ENCODE data around the gene SSB.

Gene SSB

GRCh38 chr2:169859423-169859822 is 60.8 kb downstream of the SSB start:
- Histone ChIP-seq H3K27ac (no peak overlapping the region), H4K20me1 (ENCODE audit: insufficient read depth) (no peaks in the 10 kb centered on the region), H3K27me3 (ENCODE audit: insufficient read depth, low read depth) (no peaks in the 10 kb centered on the region), H3K79me2 (ENCODE audit: insufficient read depth, low read depth) (peaks cover 12% of the 10 kb centered on the region), H3K4me1 (ENCODE audit: low read depth, poor library complexity, severe bottlenecking) (no peaks in the 10 kb centered on the region), H3K4me3 (IDR thresholded peaks at IDR 0.05; ENCODE audit: insufficient read depth, low read depth, low read length) (no peak overlapping the region), H3K4me2 (no peak overlapping the region), H3K36me3 (ENCODE audit: insufficient read depth) (no peaks in the 10 kb centered on the region), H2AFZ (ENCODE audit: low read depth) (no peak overlapping the region), H3K9ac (no peak overlapping the region)
- TF ChIP-seq, protein P1, sequence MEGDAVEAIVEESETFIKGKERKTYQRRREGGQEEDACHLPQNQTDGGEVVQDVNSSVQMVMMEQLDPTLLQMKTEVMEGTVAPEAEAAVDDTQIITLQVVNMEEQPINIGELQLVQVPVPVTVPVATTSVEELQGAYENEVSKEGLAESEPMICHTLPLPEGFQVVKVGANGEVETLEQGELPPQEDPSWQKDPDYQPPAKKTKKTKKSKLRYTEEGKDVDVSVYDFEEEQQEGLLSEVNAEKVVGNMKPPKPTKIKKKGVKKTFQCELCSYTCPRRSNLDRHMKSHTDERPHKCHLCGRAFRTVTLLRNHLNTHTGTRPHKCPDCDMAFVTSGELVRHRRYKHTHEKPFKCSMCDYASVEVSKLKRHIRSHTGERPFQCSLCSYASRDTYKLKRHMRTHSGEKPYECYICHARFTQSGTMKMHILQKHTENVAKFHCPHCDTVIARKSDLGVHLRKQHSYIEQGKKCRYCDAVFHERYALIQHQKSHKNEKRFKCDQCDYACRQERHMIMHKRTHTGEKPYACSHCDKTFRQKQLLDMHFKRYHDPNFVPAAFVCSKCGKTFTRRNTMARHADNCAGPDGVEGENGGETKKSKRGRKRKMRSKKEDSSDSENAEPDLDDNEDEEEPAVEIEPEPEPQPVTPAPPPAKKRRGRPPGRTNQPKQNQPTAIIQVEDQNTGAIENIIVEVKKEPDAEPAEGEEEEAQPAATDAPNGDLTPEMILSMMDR (conservative IDR thresholded peaks at IDR 0.05; ENCODE audit: low read depth, low read length) = no peak

- no peak overlapping the region for H3K4me3 ChIP-seq (IDR thresholded peaks at IDR 0.05; ENCODE audit: insufficient read depth, low read depth, low read length)
- H3K9ac ChIP-seq = no peak overlapping the region
- no peaks in the 10 kb centered on the region for H3K27me3 ChIP-seq (ENCODE audit: insufficient read depth, low read depth)
- H3K27ac ChIP-seq = no peak overlapping the region
- no peak overlapping the region for H2AFZ ChIP-seq (ENCODE audit: low read depth)
- TF ChIP-seq, protein P1 (conservative IDR thresholded peaks at IDR 0.05; ENCODE audit: low read depth, low read length) = no peak
- H3K79me2 ChIP-seq (ENCODE audit: insufficient read depth, low read depth) = peaks cover 12% of the 10 kb centered on the region
- no peaks in the 10 kb centered on the region for H3K4me1 ChIP-seq (ENCODE audit: low read depth, poor library complexity, severe bottlenecking)
- no peaks in the 10 kb centered on the region for H4K20me1 ChIP-seq (ENCODE audit: insufficient read depth)
- H3K36me3 ChIP-seq (ENCODE audit: insufficient read depth) = no peaks in the 10 kb centered on the region
- H3K4me2 ChIP-seq = no peak overlapping the region
Measured at GRCh38 chr2:169860149-169860548, 61.5 kb downstream of the SSB start.

Data from KMS-11 (cell line).